Measurements from ENCODE around the gene PCNX2. TPM values are rescaled to one million over a fixed set of nuclear protein-coding genes. Genes with fewer than 3 reads are reported as not detected.

The PCNX2 gene
- total and polyA plus RNA-seq, 2 of the 13 experiments (the other 11 are each of a cell fraction or from before 2014, with no cell fraction given), result 0.11 to 0.42 TPM

- in situ Hi-C loops (cut with HindIII; ENCODE audit: extremely low pct_ligation_motif_present, low pct_unique_long_range_greater_than_20kb) (no loop called here), intact Hi-C loops (cut with micrococcal nuclease; ENCODE audit: unreplicated experiment) (no loop called here)
- no peak overlapping the region for H3K4me3 ChIP-seq (replicated peaks in 1 of 3; ENCODE audit: insufficient read depth in 1 of 3, low read depth in 2 of 3, low read length in 3 of 3)
- no peak for ATAC-seq
- POLR2A ChIA-PET, result no interaction called here
- H2AFZ ChIP-seq (ENCODE audit: low read length), result no peak overlapping the region
- H3K27ac ChIP-seq (ENCODE audit: extremely low read length, insufficient read depth, low read length), result no peak overlapping the region
- no peak overlapping the region for H3K4me2 ChIP-seq (ENCODE audit: low read depth, low read length)
- H3K27me3 ChIP-seq (ENCODE audit: control insufficient read depth in 1 of 2, insufficient read depth in 2 of 2, low read length in 2 of 2), result no peaks in the 10 kb centered on the region
- H3K9me3 ChIP-seq (ENCODE audit: low read length), result no peaks in the 10 kb centered on the region
- 0% methylated on average over 4 of the region's 4 CpGs for WGBS (ENCODE audit: low lambda C conversion rate)
- no peaks in the 10 kb centered on the region for H4K20me1 ChIP-seq (ENCODE audit: insufficient read depth, low read length)
- no peak overlapping the region for H3K9ac ChIP-seq (ENCODE audit: insufficient read depth, low read depth, low read length)
- H3K79me2 ChIP-seq (ENCODE audit: insufficient read depth, low read length), result no peaks in the 10 kb centered on the region
- no peak for FAIRE-seq
- H3K36me3 ChIP-seq (replicated peaks in 1 of 2; ENCODE audit: control insufficient read depth in 1 of 2, insufficient read depth in 2 of 2, low read length in 2 of 2), result no peaks in the 10 kb centered on the region
- no peak for DNase-seq (ENCODE audit: low spot score)
- TF ChIP-seq DMAP1 (CRISPR knock-in tag; IDR thresholded peaks at IDR 0.05) (no peak), AGO2 (optimal IDR thresholded peaks at IDR 0.05; ENCODE audit: low read depth, low read length) (no peak)
- H3K4me1 ChIP-seq (ENCODE audit: insufficient read depth, low read length), result no peaks in the 10 kb centered on the region
- no TSS peak for BruUV-seq (replicated peaks)
- CTCF ChIA-PET (ENCODE audit: low intra/inter-chr PET ratio, low total read pairs), result no interaction called here
Observed at GRCh38 chr1:233313434-233314155, 18.1 kb upstream of the PCNX2 start.

- H3K4me2 ChIP-seq (ENCODE audit: low read depth, low read length), result no peak overlapping the region
- BruUV-seq (replicated peaks), result no TSS peak
- no peak overlapping the region for H3K27ac ChIP-seq (ENCODE audit: extremely low read length, insufficient read depth, low read length)
- no peaks in the 10 kb centered on the region for H3K4me1 ChIP-seq (ENCODE audit: insufficient read depth, low read length)
- 4% methylated on average over 1 of the region's 1 CpG for WGBS (ENCODE audit: low lambda C conversion rate)
- no peak for ATAC-seq
- in situ Hi-C loops (cut with HindIII; ENCODE audit: extremely low pct_ligation_motif_present, low pct_unique_long_range_greater_than_20kb) (no loop called here), intact Hi-C loops (cut with micrococcal nuclease; ENCODE audit: unreplicated experiment) (loop anchor here (1.0 kb wide), 1 partner anchor 487 kb away; no protein-coding TSS in a partner anchor)
- H4K20me1 ChIP-seq (ENCODE audit: insufficient read depth, low read length), result no peaks in the 10 kb centered on the region
- no peaks in the 10 kb centered on the region for H3K27me3 ChIP-seq (ENCODE audit: control insufficient read depth in 1 of 2, insufficient read depth in 2 of 2, low read length in 2 of 2)
- H3K9me3 ChIP-seq (ENCODE audit: low read length), result no peaks in the 10 kb centered on the region
- DNase-seq (ENCODE audit: low spot score), result no peak
- H2AFZ ChIP-seq (ENCODE audit: low read length), result no peak overlapping the region
- H3K4me3 ChIP-seq (replicated peaks in 1 of 3; ENCODE audit: insufficient read depth in 1 of 3, low read depth in 2 of 3, low read length in 3 of 3), result no peak overlapping the region
- peak; percentile 21 for FAIRE-seq
- ChIA-PET CTCF (ENCODE audit: low intra/inter-chr PET ratio, low total read pairs) (interaction anchor here (1.3 kb wide), 1 partner anchor 761 kb away, joined by 4 read pairs; no protein-coding TSS in a partner anchor), POLR2A (no interaction called here)
- H3K36me3 ChIP-seq (replicated peaks in 1 of 2; ENCODE audit: control insufficient read depth in 1 of 2, insufficient read depth in 2 of 2, low read length in 2 of 2), result no peaks in the 10 kb centered on the region
- TF ChIP-seq HNRNPK (IDR thresholded peaks at IDR 0.05; ENCODE audit: low read depth, low read length, poor library complexity, severe bottlenecking) (peak; percentile 23), TOE1 (CRISPR knock-in tag; IDR thresholded peaks at IDR 0.05) (no peak), CTCF (CRISPR knock-in tag; IDR thresholded peaks at IDR 0.05) (peak; percentile 65), ZFP82 (CRISPR knock-in tag; IDR thresholded peaks at IDR 0.05; ENCODE audit: borderline replicate concordance) (no peak), STAG1 (CRISPR knock-in tag; IDR thresholded peaks at IDR 0.05) (peak; percentile 66), SMC3 (IDR thresholded peaks at IDR 0.05; ENCODE audit: low read length) (peak; percentile 23; the same call in 1 of the 2 replicates)
- H3K9ac ChIP-seq (ENCODE audit: insufficient read depth, low read depth, low read length), result no peak overlapping the region
- no peaks in the 10 kb centered on the region for H3K79me2 ChIP-seq (ENCODE audit: insufficient read depth, low read length)
Observed at GRCh38 chr1:233304489-233305102, 9.1 kb upstream of the PCNX2 start.
